ENCODE results near the gene IL17RB.

Gene IL17RB

GRCh38 chr3:53846134-53846850 is at the start of gene IL17RB, which contains the start of gene CHDH:
TSS of gene IL17RB (plus strand) at chr3:53846568. CDS start at chr3:53846589, 21 bp downstream.
TSS of gene CHDH (minus strand) at chr3:53846419. CDS start at chr3:53824008, 22,411 bp downstream.
- DNase-seq: no peak

DNA sequence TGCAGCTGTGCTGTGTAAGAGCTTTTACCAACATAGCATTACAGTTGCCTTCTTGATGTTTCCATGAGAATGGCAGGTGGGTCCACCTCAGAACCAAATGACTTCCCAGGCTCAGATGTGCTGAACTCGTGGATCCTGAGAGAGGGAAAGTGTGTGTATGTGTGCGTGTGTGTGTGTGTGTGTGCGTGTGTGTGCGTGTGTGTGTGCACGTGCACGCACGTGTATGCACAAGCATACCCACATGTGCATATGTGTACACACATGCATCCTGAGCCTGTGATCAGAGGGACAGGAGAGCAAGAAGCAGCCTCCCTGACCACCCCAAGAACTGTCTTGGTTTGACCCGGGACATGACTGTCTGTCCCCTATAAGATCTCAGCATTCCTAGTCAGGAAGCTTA is 48.2 kb upstream of the IL17RB start:
- no peak for DNase-seq

DNA sequence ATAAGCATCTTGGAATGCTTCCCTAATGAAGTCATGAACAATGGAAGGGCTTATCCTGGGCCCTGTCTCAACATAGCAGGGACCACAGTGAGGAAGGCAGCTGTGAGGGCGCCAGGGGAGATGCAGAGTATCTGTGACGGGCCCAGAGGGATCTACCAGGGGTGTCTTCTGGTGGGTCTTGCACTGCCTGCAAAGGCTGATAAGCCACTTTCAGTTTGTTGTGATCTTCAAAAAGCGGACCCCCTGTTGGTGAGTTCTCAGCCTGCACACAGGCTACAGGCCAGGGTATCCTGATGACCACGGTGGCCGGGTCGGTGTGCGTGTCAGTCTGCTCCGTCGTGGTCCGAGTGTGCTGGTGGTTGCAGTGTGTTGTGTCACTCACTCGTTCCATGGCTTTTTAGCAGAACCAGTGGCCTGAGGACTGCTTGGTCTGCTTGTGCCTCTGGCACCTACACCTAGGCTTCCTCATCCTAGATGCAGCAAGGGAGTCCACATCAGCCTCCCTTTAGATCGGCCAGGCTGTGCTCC is 47.0 kb upstream of the IL17RB start:
- no peak for DNase-seq

DNA sequence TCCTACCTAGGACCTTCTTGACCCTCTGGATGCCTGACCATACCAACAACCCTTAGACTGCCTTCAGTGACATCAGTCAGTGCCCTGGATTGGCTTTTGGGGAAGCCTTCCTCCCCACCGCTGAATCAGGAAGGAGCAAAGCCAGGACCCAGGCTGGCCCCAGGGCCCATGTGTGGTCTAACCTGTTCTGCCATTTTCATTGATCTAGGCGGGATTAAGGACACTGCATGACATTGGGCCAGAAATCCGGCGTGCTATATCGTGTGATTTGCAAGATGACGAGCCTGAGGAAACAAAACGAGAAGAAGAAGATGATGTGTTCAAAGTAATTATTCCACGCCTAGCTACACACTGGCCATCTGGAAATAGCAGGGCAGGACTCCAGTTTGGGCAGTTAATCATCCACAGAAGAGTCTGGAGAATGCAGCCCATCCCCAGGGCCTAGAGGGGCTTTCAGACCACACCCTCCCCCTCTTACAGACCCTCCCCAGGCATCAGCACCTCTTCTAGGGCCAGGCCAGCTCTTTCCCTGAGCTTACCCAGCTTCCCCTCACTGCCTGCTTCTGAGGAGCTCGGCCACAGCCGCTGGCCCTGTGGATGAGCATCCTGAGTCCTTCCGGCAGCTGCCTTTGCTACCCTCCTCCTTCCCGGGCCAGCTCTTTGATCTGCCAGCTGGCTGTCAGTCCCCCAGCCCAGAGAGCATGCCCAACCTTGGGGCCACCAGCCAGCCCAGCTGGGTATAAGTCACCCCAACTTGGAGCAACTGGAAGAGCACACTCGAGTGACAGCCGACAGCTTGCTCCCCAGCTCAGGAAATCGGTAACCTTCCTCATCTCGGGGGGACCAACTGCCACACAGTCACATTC is 46.1 kb upstream of the IL17RB start:
- no peak for DNase-seq

GRCh38 chr3:53801319-53801718 is 45.0 kb upstream of the IL17RB start:
- no peak for DNase-seq

DNA sequence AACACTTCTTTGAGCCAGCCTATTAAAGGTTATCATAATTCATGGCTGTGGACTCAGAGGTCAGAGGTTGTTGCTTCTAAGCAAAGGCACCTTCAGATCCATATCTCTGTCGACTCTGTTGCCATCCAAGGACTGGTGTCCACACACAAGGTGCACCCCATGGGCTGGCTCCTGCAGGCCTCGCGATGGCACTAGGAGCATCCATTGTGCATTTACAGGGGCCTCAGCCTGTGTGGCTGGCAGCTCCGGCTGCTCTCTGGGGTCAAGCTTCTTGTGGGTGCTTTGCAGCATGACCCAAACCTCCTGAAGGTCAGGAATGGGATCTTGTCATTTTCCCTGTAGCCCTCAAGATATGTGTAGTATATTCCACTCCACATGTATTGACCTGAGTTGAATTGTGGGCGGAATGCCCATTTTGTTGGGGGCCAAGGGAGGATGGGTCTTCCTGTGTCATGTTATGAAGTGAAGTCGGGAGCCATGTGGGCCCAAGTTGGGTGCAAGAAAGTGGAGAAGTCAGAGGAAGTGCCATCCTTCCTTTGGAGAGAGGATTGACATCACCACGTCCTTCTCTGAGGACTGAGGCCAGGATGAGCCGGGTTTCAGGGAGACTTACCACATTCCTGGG is 44.0 kb upstream of the IL17RB start:
- DNase-seq: no peak

DNA sequence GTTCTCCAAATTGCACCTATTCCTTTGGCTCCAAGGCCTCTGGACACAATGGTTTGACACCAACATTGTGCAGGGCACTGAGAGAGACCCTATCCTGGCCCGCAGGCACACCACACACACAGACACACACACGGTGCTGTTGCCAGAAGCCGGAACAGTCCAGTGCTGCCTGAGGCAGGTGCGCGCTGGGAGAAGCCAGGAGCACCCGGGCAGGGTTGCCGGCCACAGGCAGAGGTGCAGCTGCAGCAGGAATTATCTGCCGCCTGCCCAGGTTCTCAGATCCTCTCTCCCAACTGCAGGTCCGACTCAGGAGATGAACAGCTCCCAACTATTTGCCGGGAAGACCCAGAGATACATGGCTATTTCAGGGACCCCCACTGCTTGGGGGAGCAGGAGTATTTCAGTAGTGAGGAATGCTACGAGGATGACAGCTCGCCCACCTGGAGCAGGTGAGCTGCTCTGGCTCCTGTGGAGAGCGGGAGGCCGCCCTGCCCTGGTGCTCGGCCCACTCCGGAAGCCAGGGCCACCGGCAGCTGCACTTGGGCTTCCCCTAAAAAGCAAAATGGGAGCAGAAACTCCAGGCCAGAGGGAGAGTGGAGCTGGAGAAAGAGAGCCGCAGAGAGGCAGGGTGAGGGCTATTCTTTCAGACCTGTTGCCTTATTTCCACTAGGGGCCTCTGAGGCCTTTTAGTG is 43.1 kb upstream of the IL17RB start:
- DNase-seq: no peak

GRCh38 chr3:53803816-53804695 is 42.3 kb upstream of the IL17RB start:
- DNase-seq: no peak

DNA sequence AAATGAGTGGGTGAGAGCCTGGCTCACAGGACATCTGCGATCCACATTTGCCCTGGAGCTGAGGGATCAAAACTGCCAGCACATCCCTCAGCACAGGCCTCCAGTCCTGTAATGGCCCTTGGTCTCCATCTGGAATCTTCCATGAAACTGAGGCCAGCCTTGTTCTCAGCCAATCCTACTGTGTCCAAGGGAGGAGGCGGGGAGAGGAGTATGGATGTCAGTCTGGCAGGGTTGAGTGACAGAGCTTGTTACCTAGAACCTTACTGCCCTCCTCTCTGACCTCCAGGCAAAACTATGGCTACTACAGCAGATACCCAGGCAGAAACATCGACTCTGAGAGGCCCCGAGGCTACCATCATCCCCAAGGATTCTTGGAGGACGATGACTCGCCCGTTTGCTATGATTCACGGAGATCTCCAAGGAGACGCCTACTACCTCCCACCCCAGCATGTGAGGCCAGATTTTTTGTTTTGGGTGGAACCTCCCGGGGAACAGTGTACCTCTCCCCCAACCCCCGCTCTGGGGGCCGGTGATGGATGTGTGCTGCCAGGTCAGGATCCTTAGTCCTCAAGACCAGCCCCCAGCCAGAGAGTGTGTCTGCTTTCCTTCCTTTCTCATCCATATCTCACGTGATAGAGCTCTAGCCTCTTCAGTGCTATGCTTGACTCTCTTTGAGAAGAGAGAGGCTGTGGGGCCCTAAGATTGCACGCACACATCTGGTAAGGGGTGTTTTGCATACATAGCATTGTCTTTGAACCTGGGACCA is 41.5 kb upstream of the IL17RB start:
- DNase-seq: no peak

GRCh38 chr3:53805463-53806159 is 40.8 kb upstream of the IL17RB start:
- no peak for DNase-seq

- no peak for DNase-seq
Observed at GRCh38 chr3:53806182-53807116, 39.9 kb upstream of the IL17RB start.

- no peak for DNase-seq
Observed at GRCh38 chr3:53807117-53807810, 39.1 kb upstream of the IL17RB start.

GRCh38 chr3:53808496-53808895 is 37.9 kb upstream of the IL17RB start:
- no peak for DNase-seq

GRCh38 chr3:53809267-53809666 is 37.1 kb upstream of the IL17RB start:
- DNase-seq: no peak

GRCh38 chr3:53809764-53810400 is 36.5 kb upstream of the IL17RB start:
- DNase-seq: no peak

DNA sequence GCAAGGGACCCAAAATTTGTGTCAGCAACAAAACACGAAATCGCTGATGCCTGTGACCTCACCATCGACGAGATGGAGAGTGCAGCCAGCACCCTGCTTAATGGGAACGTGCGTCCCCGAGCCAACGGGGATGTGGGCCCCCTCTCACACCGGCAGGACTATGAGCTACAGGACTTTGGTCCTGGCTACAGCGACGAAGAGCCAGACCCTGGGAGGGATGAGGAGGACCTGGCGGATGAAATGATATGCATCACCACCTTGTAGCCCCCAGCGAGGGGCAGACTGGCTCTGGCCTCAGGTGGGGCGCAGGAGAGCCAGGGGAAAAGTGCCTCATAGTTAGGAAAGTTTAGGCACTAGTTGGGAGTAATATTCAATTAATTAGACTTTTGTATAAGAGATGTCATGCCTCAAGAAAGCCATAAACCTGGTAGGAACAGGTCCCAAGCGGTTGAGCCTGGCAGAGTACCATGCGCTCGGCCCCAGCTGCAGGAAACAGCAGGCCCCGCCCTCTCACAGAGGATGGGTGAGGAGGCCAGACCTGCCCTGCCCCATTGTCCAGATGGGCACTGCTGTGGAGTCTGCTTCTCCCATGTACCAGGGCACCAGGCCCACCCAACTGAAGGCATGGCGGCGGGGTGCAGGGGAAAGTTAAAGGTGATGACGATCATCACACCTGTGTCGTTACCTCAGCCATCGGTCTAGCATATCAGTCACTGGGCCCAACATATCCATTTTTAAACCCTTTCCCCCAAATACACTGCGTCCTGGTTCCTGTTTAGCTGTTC is 35.0 kb upstream of the IL17RB start:
- no peak for DNase-seq

DNA sequence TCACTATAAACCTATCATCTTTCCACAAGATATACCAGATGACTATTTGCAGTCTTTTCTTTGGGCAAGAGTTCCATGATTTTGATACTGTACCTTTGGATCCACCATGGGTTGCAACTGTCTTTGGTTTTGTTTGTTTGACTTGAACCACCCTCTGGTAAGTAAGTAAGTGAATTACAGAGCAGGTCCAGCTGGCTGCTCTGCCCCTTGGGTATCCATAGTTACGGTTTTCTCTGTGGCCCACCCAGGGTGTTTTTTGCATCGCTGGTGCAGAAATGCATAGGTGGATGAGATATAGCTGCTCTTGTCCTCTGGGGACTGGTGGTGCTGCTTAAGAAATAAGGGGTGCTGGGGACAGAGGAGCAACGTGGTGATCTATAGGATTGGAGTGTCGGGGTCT is 33.9 kb upstream of the IL17RB start:
- no peak for DNase-seq
